Glutamatergic neuron (in vitro differentiated cells): ENCODE results near the gene NFIA. TPM values are rescaled to one million over a fixed set of nuclear protein-coding genes. Genes with fewer than 3 reads are reported as not detected.

Experiments used
- DNase-seq: peaks from one replicate; pipeline ENCODE4 v3.0.0; 2022
- H3K27ac Mint-ChIP-seq: one replicate; pipeline ENCODE4 v1.8.0; 2020; ENCODE audit warnings: mild to moderate bottlenecking, mixed read lengths, inconsistent platforms; ENCODE audit not compliant: unreplicated experiment
- H3K27me3 Mint-ChIP-seq: one replicate; pipeline ENCODE4 v1.8.0; 2020; ENCODE audit warnings: mild to moderate bottlenecking, moderate library complexity, mixed read lengths, inconsistent platforms; ENCODE audit not compliant: unreplicated experiment
- H3K36me3 Mint-ChIP-seq: one replicate; pipeline ENCODE4 v1.8.0; 2020; ENCODE audit warnings: mild to moderate bottlenecking, mixed read lengths, inconsistent platforms; ENCODE audit not compliant: unreplicated experiment
- H3K4me1 Mint-ChIP-seq: one replicate; pipeline ENCODE4 v1.8.0; 2020; ENCODE audit warnings: mild to moderate bottlenecking, low read depth, mixed read lengths, inconsistent platforms; ENCODE audit not compliant: unreplicated experiment
- H3K4me3 Mint-ChIP-seq: one replicate; pipeline ENCODE4 v1.8.0; 2020; ENCODE audit warnings: mild to moderate bottlenecking, mixed read lengths, inconsistent platforms; ENCODE audit not compliant: unreplicated experiment
- H3K9me3 Mint-ChIP-seq: one replicate; pipeline ENCODE4 v1.8.0; 2020; ENCODE audit warnings: mild to moderate bottlenecking, moderate library complexity, mixed read lengths, inconsistent platforms; ENCODE audit not compliant: unreplicated experiment
- CTCF ChIP-seq: fragments of 200-600 bp; sonication (generic); IDR thresholded peaks from one replicate; pipeline ENCODE4 v1.5.0; 2021; ENCODE audit not compliant: partially characterized antibody, unreplicated experiment
- total RNA-seq: library from RNA; stranded (reverse); fragmentation: NEBNext Ultra II Directional; extraction: Animal tissue kit (Norgen Biotek cat#: 25700); gene quantifications from one replicate; pipeline ENCODE4 v1.2.1, GENCODE V29; 2021; ENCODE audit not compliant: unreplicated experiment

Gene NFIA
- total RNA-seq, 1 donor from 2014 or later: 16.4 TPM

DNA sequence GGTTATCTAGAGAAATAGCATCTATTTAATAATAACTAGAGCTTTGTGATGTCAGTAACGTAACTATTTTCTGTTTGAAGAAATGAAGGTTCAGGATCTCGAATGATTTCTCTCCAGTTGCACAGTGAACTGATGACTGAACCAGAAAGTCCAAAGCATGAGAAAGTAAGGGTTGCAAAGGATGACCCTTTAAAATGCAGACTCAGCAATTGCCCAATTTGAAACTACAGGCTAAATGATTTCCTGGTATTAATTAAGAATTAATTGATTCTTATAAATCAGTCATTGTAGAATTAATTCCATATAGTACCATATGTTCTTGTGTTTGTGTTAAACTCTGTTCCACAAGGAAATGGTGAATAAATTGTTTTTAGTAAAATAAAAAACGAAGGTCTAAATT, 318.6 kb downstream of the NFIA start:
- no peaks in the 10 kb centered on the region for H3K27me3 Mint-ChIP-seq
- DNase-seq: no peak
- H3K27ac Mint-ChIP-seq: no peak overlapping the region
- no peak overlapping the region for H3K4me3 Mint-ChIP-seq
- peaks cover 14% of the 10 kb centered on the region for H3K4me1 Mint-ChIP-seq
- peaks cover 2% of the 10 kb centered on the region for H3K9me3 Mint-ChIP-seq
- no peaks in the 10 kb centered on the region for H3K36me3 Mint-ChIP-seq
- TF ChIP-seq CTCF: no peak

- no peak for DNase-seq
- Mint-ChIP-seq H3K9me3 (peaks cover 2% of the 10 kb centered on the region), H3K27me3 (no peaks in the 10 kb centered on the region), H3K27ac (no peak overlapping the region), H3K4me1 (peaks cover 12% of the 10 kb centered on the region), H3K4me3 (no peak overlapping the region), H3K36me3 (no peaks in the 10 kb centered on the region)
- no peak for TF ChIP-seq CTCF
Observed at GRCh38 chr1:61403679-61404596, 321.6 kb downstream of the NFIA start.

DNA sequence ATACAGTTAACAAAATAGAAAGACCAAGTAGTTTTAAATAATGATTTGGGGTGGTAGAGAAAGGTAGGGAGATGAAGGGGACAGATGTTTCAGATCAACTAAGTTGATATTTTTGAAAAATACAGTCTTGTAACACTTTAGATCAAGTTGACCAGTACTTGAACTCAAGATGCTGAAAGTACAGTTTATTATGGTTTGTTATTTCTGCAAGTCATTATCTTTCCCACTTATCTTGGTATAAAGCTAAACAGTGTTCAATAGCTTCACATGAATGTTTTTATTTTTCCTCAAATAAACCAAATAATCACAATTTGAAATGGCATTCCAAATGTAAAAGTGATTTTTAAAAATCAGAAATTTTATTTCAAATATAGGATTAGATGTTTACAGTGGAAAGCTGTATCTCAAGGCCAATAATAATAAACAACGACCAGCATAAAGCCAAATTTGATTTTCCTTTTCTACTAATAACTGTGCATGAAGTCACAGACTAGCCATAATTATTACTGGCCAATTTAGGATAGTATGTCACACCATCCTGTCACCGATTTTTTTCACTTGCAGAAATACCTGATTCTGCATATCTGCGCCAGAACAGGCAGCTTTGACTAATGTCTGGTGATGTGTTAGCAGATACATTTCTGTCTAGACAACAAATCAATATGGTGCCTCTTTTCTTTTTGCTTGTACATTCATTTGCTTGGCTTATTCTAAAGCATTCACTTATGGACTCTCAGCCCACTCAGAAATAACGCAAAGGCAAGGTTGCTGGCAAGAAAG, 322.4 kb downstream of the NFIA start:
- Mint-ChIP-seq H3K4me1 (peaks cover 12% of the 10 kb centered on the region), H3K27me3 (peaks cover 1% of the 10 kb centered on the region), H3K9me3 (peaks cover 2% of the 10 kb centered on the region), H3K4me3 (no peak overlapping the region), H3K36me3 (no peaks in the 10 kb centered on the region), H3K27ac (no peak overlapping the region)
- no peak for DNase-seq
- no peak for TF ChIP-seq CTCF

- Mint-ChIP-seq H3K4me1 (peaks cover 13% of the 10 kb centered on the region), H3K9me3 (peaks cover 2% of the 10 kb centered on the region), H3K27ac (no peak overlapping the region), H3K27me3 (peaks cover 1% of the 10 kb centered on the region), H3K4me3 (no peak overlapping the region), H3K36me3 (no peaks in the 10 kb centered on the region)
- no peak for TF ChIP-seq CTCF
- DNase-seq: no peak
Observed at GRCh38 chr1:61406467-61406866, 324.1 kb downstream of the NFIA start.
